K562 (cell line): ENCODE results near the gene FPGS. TPM values are rescaled to one million over a fixed set of nuclear protein-coding genes. Genes with fewer than 3 reads are reported as not detected.

Experiments
- CCNT2 ChIP-seq: IDR thresholded peaks from 2 replicates; pipeline ENCODE4 v1.6.1; 2011; ENCODE audit warnings: borderline replicate concordance, low read depth, mild to moderate bottlenecking, moderate library complexity, mixed read lengths, low read length; ENCODE audit not compliant: insufficient read length; ENCODE audit errors: extremely low read depth
- HNRNPLL ChIP-seq: fragments of 200-400 bp; formaldehyde crosslinking; IDR thresholded peaks from 2 replicates; pipeline ENCODE4 v1.6.1; 2017; ENCODE audit warnings: low read length, low read depth, mild to moderate bottlenecking; ENCODE audit not compliant: poor library complexity, severe bottlenecking
- MGA ChIP-seq: fragments of 450-650 bp; IDR thresholded peaks from 2 replicates; pipeline ENCODE4 v1.6.1; 2016; ENCODE audit warnings: mild to moderate bottlenecking, moderate library complexity
- ZBTB49 ChIP-seq: sonication (generic); formaldehyde crosslinking; IDR thresholded peaks from 2 replicates; pipeline ENCODE4 v1.8.0; 2022; ENCODE audit warnings: missing genetic modification reagents, mild to moderate bottlenecking, borderline replicate concordance
- polyA plus RNA-seq, 8 experiments: library from polyadenylated mRNA; depleted of rRNA in 4 of 8; stranded (reverse) in 5 of 8; unstranded in 3 of 8; fragments of >200 nt; fragmentation: Nextera tagmentation in 2 of 8; fragmentation: Illumina TruSeq in 1 of 8; extraction: Ambion mirVana in 2 of 8; extraction: Trizol in 1 of 8; gene quantifications; 2 replicates each; pipeline versions ENCODE4 v1.2.1 to v1.2.3, GENCODE V29; 2011 to 2014; ENCODE audit warnings: inconsistent platforms in 1 of 8, missing spikeins in 1 of 8
- total RNA-seq, 7 experiments: library from RNA; depleted of rRNA in 6 of 7; stranded (reverse); fragments of >200 nt in 6 of 7; fragmentation: Illumina TruSeq in 2 of 7; extraction: Trizol in 2 of 7; gene quantifications; 2 replicates each; pipeline versions ENCODE4 v1.2.1 to v1.2.3, GENCODE V29; 2011 to 2021; ENCODE audit warnings: low replicate concordance in 1 of 7
- TF ChIP-seq, protein P1 (sequence below): IDR thresholded peaks from 3 replicates; pipeline ENCODE4 v1.6.1; 2011; ENCODE audit warnings: borderline replicate concordance, mild to moderate bottlenecking, moderate library complexity; ENCODE audit not compliant: insufficient read length; ENCODE audit errors: extremely low read depth

Gene FPGS
- total and polyA plus RNA-seq, 9 of the 15 experiments (the other 6 are each of a cell fraction or from before 2014, with no cell fraction given), result 0.84 to 86.4 (median 59.2) TPM

- 0 out of 2 replicates have a peak, but pooled peaks have one; percentile 27 for TF ChIP-seq MGA
- TF ChIP-seq, protein P1, sequence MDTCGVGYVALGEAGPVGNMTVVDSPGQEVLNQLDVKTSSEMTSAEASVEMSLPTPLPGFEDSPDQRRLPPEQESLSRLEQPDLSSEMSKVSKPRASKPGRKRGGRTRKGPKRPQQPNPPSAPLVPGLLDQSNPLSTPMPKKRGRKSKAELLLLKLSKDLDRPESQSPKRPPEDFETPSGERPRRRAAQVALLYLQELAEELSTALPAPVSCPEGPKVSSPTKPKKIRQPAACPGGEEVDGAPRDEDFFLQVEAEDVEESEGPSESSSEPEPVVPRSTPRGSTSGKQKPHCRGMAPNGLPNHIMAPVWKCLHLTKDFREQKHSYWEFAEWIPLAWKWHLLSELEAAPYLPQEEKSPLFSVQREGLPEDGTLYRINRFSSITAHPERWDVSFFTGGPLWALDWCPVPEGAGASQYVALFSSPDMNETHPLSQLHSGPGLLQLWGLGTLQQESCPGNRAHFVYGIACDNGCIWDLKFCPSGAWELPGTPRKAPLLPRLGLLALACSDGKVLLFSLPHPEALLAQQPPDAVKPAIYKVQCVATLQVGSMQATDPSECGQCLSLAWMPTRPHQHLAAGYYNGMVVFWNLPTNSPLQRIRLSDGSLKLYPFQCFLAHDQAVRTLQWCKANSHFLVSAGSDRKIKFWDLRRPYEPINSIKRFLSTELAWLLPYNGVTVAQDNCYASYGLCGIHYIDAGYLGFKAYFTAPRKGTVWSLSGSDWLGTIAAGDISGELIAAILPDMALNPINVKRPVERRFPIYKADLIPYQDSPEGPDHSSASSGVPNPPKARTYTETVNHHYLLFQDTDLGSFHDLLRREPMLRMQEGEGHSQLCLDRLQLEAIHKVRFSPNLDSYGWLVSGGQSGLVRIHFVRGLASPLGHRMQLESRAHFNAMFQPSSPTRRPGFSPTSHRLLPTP, result no peak
- no peak for TF ChIP-seq ZBTB49 (CRISPR knock-in tag)
- peak; percentile 36 for TF ChIP-seq CCNT2
- no peak for TF ChIP-seq HNRNPLL
Observed at GRCh38 chr9:127846443-127847177, 43.9 kb downstream of the FPGS start (continued).
